Vagina (tissue), 2 donors: Measurements from ENCODE around the gene RAD17. TPM values are rescaled to one million over a fixed set of nuclear protein-coding genes. Genes with fewer than 3 reads are reported as not detected.

ENCODE experiments used
- DNase-seq, 2 donors: peaks; one replicate each; pipeline ENCODE4 v3.0.0-alpha.2; 2017; ENCODE audit errors: extremely low spot score in 2 of 2
- H3K27ac ChIP-seq: fragments of 200-600 bp; sonication (generic); one replicate; pipeline ENCODE4 v1.5.1; 2019
- H3K27me3 ChIP-seq: fragments of 200-600 bp; sonication (generic); one replicate; pipeline ENCODE4 v1.5.1; 2019
- H3K36me3 ChIP-seq, 2 donors: fragments of 200-600 bp; sonication (generic); one replicate each; pipeline ENCODE4 v1.5.1; 2017 to 2019
- H3K4me1 ChIP-seq: fragments of 200-600 bp; sonication (generic); one replicate; pipeline ENCODE4 v1.5.1; 2019
- H3K4me3 ChIP-seq, 2 donors: fragments of 200-600 bp; sonication (generic); 1 replicate in 1 of 2; 2 replicates in 1 of 2; pipeline ENCODE4 v1.5.1; 2016 to 2019
- H3K9me3 ChIP-seq: fragments of 200-600 bp; sonication (generic); one replicate; pipeline ENCODE4 v1.5.1; 2019
- CTCF ChIP-seq, 3 experiments: fragments of 450-650 bp in 2 of 3; fragments of 200-600 bp in 1 of 3; sonication (generic) in 1 of 3; IDR thresholded peaks; one replicate each; pipeline ENCODE4 v1.5.1; 2017 to 2019; ENCODE audit warnings: antibody characterized with exemption in 3 of 3, mild to moderate bottlenecking in 2 of 3, moderate library complexity in 2 of 3
- POLR2A ChIP-seq, 2 donors: fragments of 450-650 bp; IDR thresholded peaks; one replicate each; pipeline ENCODE4 v1.6.1; 2017; ENCODE audit warnings: antibody characterized with exemption in 2 of 2, mild to moderate bottlenecking in 2 of 2, moderate library complexity in 2 of 2
- POLR2AphosphoS5 ChIP-seq, 2 donors: sonication (generic); formaldehyde crosslinking; IDR thresholded peaks; one replicate each; pipeline ENCODE4 v1.9.0; 2017; ENCODE audit warnings: antibody characterized with exemption in 2 of 2, mild to moderate bottlenecking in 2 of 2, low read depth in 1 of 2; ENCODE audit not compliant: insufficient read depth in 1 of 2
- intact Hi-C: fragments of 100-400 bp; cut with DNase I; formaldehyde crosslinking; loops from one replicate; pipeline ENCODE4 v1.15.1; 2023
- total RNA-seq: library from RNA; depleted of rRNA; stranded (reverse); fragments of >200 nt; gene quantifications from one replicate; pipeline ENCODE4 v1.2.3, GENCODE V29; 2016

RAD17 gene
- total RNA-seq, 1 donor from 2014 or later = 17.2 TPM

- no peaks in the 10 kb centered on the region for H3K27me3 ChIP-seq
- no peaks in the 10 kb centered on the region for H3K36me3 ChIP-seq
- DNase-seq = no peak
- H3K27ac ChIP-seq = no peak overlapping the region
- H3K4me1 ChIP-seq = peaks cover 7% of the 10 kb centered on the region
- H3K4me3 ChIP-seq = no peak overlapping the region
- intact Hi-C loops = no loop called here
- peak; percentile 17 to 28 for TF ChIP-seq POLR2AphosphoS5 (IDR thresholded peaks at IDR 0.05; ENCODE audit: insufficient read depth in 1 of 2, low read depth in 1 of 2)
- peak; percentile 15 to 44 (median 39) for TF ChIP-seq CTCF (IDR thresholded peaks at IDR 0.05)
- no peak for TF ChIP-seq POLR2A (IDR thresholded peaks at IDR 0.05)
- no peaks in the 10 kb centered on the region for H3K9me3 ChIP-seq
Observed at GRCh38 chr5:69334793-69335268, 34.8 kb upstream of the RAD17 start.

- Histone ChIP-seq H3K27ac (no peak overlapping the region), H3K36me3 (no peaks in the 10 kb centered on the region), H3K4me3 (no peak overlapping the region), H3K27me3 (no peaks in the 10 kb centered on the region), H3K9me3 (no peaks in the 10 kb centered on the region), H3K4me1 (peaks cover 7% of the 10 kb centered on the region)
- DNase-seq = no peak
- intact Hi-C loops = no loop called here
- TF ChIP-seq POLR2AphosphoS5 (IDR thresholded peaks at IDR 0.05; ENCODE audit: insufficient read depth in 1 of 2, low read depth in 1 of 2) (no peak), CTCF (IDR thresholded peaks at IDR 0.05) (no peak), POLR2A (IDR thresholded peaks at IDR 0.05) (no peak)
Observed at GRCh38 chr5:69335341-69335935, 34.2 kb upstream of the RAD17 start.

GRCh38 chr5:69341520-69342161, 28.0 kb upstream of the RAD17 start:
- H3K4me3 ChIP-seq = no peak overlapping the region
- DNase-seq = no peak
- TF ChIP-seq POLR2A (IDR thresholded peaks at IDR 0.05) = no peak
- TF ChIP-seq POLR2AphosphoS5 (IDR thresholded peaks at IDR 0.05; ENCODE audit: insufficient read depth in 1 of 2, low read depth in 1 of 2) = no peak
- no peak for TF ChIP-seq CTCF (IDR thresholded peaks at IDR 0.05)
- no peaks in the 10 kb centered on the region for H3K27me3 ChIP-seq
- intact Hi-C loops = no loop called here
- no peak overlapping the region for H3K27ac ChIP-seq
- no peaks in the 10 kb centered on the region for H3K4me1 ChIP-seq
- H3K36me3 ChIP-seq = no peaks in the 10 kb centered on the region
- H3K9me3 ChIP-seq = no peaks in the 10 kb centered on the region

GRCh38 chr5:69343083-69343482, 26.5 kb upstream of the RAD17 start:
- Histone ChIP-seq H3K9me3 (no peaks in the 10 kb centered on the region), H3K4me3 (no peak overlapping the region), H3K27me3 (no peaks in the 10 kb centered on the region), H3K27ac (no peak overlapping the region), H3K4me1 (no peaks in the 10 kb centered on the region), H3K36me3 (no peaks in the 10 kb centered on the region)
- no peak for DNase-seq
- intact Hi-C loops = no loop called here
- TF ChIP-seq POLR2A (IDR thresholded peaks at IDR 0.05) (no peak), CTCF (IDR thresholded peaks at IDR 0.05) (no peak), POLR2AphosphoS5 (IDR thresholded peaks at IDR 0.05; ENCODE audit: insufficient read depth in 1 of 2, low read depth in 1 of 2) (no peak)

- Histone ChIP-seq H3K4me3 (no peak overlapping the region), H3K27me3 (no peaks in the 10 kb centered on the region), H3K4me1 (no peaks in the 10 kb centered on the region), H3K36me3 (peaks cover 0 to 41% of the 10 kb centered on the region in 2 donors), H3K27ac (no peak overlapping the region), H3K9me3 (no peaks in the 10 kb centered on the region)
- DNase-seq = no peak
- intact Hi-C loops = no loop called here
- no peak for TF ChIP-seq POLR2AphosphoS5 (IDR thresholded peaks at IDR 0.05; ENCODE audit: insufficient read depth in 1 of 2, low read depth in 1 of 2)
- TF ChIP-seq POLR2A (IDR thresholded peaks at IDR 0.05) = no peak
- no peak for TF ChIP-seq CTCF (IDR thresholded peaks at IDR 0.05)
Observed at GRCh38 chr5:69350664-69351063, 19.0 kb upstream of the RAD17 start.
